Psoas muscle (tissue), 8 donors: ENCODE measurements around the gene EMX1. TPM values are rescaled to one million over a fixed set of nuclear protein-coding genes. Genes with fewer than 3 reads are reported as not detected.

Experiments
- ATAC-seq, 4 donors: fragments of 200-7000 bp; cut with Tn5 transposase; one replicate each; pipeline ENCODE4 v1.9.1; 2020; ENCODE audit warnings: moderate library complexity in 3 of 4, mild to moderate bottlenecking in 2 of 4
- DNase-seq, 2 donors: peaks; one replicate each; pipeline ENCODE4 v3.0.0-alpha.2; 2020
- H3K27ac ChIP-seq: fragments of 200-600 bp; one replicate; pipeline ENCODE4 v1.8.0; 2022
- H3K27me3 ChIP-seq, 3 donors: fragments of 200-600 bp in 1 of 3; one replicate each; pipeline versions ENCODE4 v1.6.1 to v1.8.0; 2013 to 2022; ENCODE audit warnings: low read length in 2 of 3, mild to moderate bottlenecking in 2 of 3, moderate library complexity in 1 of 3; ENCODE audit not compliant: insufficient read depth in 3 of 3
- H3K36me3 ChIP-seq, 2 donors: fragments of 200-600 bp in 1 of 2; one replicate each; pipeline versions ENCODE4 v1.6.1 to v1.8.0; 2013 to 2022; ENCODE audit warnings: low read depth in 1 of 2, mild to moderate bottlenecking in 1 of 2, moderate library complexity in 1 of 2; ENCODE audit not compliant: insufficient read depth in 1 of 2
- H3K4me1 ChIP-seq: fragments of 200-600 bp; one replicate; pipeline ENCODE4 v1.8.0; 2022
- H3K4me3 ChIP-seq: fragments of 200-600 bp; one replicate; pipeline ENCODE4 v1.8.0; 2022; ENCODE audit warnings: mild to moderate bottlenecking
- H3K9me3 ChIP-seq: fragments of 200-600 bp; one replicate; pipeline ENCODE4 v1.8.0; 2022
- CTCF ChIP-seq: fragments of 200-600 bp; IDR thresholded peaks from one replicate; pipeline ENCODE4 v1.8.0; 2022; ENCODE audit warnings: antibody characterized with exemption
- WGBS, 3 donors: extraction: QIAGEN DNeasy Blood & Tissue Kit; methylation state at CpG; one replicate each; pipeline versions ENCODE4 v1.1.6 to v1.1.7; 2013; 5-methylcytosine and 5-hydroxymethylcytosine counted together
- intact Hi-C, 2 donors: fragments of 100-400 bp; cut with DNase I; formaldehyde crosslinking; loops; one replicate each; pipeline versions ENCODE4 v1.11.0 to v1.14.2; 2022
- polyA plus RNA-seq, 3 donors: library from polyadenylated mRNA; stranded (reverse); fragments of 200-250 nt; gene quantifications; one replicate each; pipeline ENCODE4 v1.2.3, GENCODE V29; 2013
- total RNA-seq, 4 donors: library from RNA; stranded (reverse); fragmentation: NEBNext Ultra II Directional in 2 of 4; extraction: Animal tissue kit (Norgen Biotek cat#: 25700) in 2 of 4; gene quantifications; one replicate each; pipeline versions ENCODE4 v1.2.1 to v1.2.4, GENCODE V29; 2021 to 2023
- donor health status: healthy with polysubstance abuse.
- donor health status: DM: no; HTN: no; CAD: no; lungs with moderate emphysema.
- donor health status: Bipolar disorder and iron deficiency.
- donor health status: healthy.
- donor health status: DM: yes; HTN: yes; CAD: no.
- donor health status: DM: no; HTN: no; CAD: no.
- donor health status: DM: no; HTN: no; CAD: no.
- donor health status: DM: yes; HTN: yes; CAD: no.

EMX1 gene
- total and polyA plus RNA-seq, 7 donors: 0.01 TPM; not detected in 6

GRCh38 chr2:72959995-72960981 is 43.0 kb downstream of the EMX1 start:
- intact Hi-C loops: no loop called here
- H3K36me3 ChIP-seq: peaks cover 0 to 21% of the 10 kb centered on the region in 2 donors
- no peaks in the 10 kb centered on the region for H3K9me3 ChIP-seq
- 95 to 96% (median 95%) methylated on average over 26 of the region's 26 CpGs for WGBS, 3 donors
- TF ChIP-seq CTCF: no peak
- peak in 1 of 2 donors; percentile 50 for DNase-seq
- no peaks in the 10 kb centered on the region for H3K4me1 ChIP-seq
- no peak overlapping the region for H3K4me3 ChIP-seq
- no peak for ATAC-seq
- no peak overlapping the region for H3K27ac ChIP-seq
- no peaks in the 10 kb centered on the region for H3K27me3 ChIP-seq

- H3K27ac ChIP-seq: no peak overlapping the region
- no peak for TF ChIP-seq CTCF
- no peaks in the 10 kb centered on the region for H3K9me3 ChIP-seq
- peaks cover 0 to 25% of the 10 kb centered on the region in 2 donors for H3K36me3 ChIP-seq
- ATAC-seq: no peak
- DNase-seq: peak in 1 of 2 donors; percentile 29
- intact Hi-C loops: no loop called here
- no peaks in the 10 kb centered on the region for H3K4me1 ChIP-seq
- H3K27me3 ChIP-seq: no peaks in the 10 kb centered on the region
- no peak overlapping the region for H3K4me3 ChIP-seq
- 89% methylated on average over 27 of the region's 27 CpGs for WGBS, 3 donors
These were observed 43.9 kb downstream of the EMX1 start for GRCh38 chr2:72961036-72961720.

- no peaks in the 10 kb centered on the region for H3K4me1 ChIP-seq
- H3K27me3 ChIP-seq: no peaks in the 10 kb centered on the region
- H3K27ac ChIP-seq: no peak overlapping the region
- intact Hi-C loops: no loop called here
- H3K4me3 ChIP-seq: no peak overlapping the region
- H3K36me3 ChIP-seq: peaks cover 0 to 27% of the 10 kb centered on the region in 2 donors
- no peaks in the 10 kb centered on the region for H3K9me3 ChIP-seq
- no peak for TF ChIP-seq CTCF
- ATAC-seq (no peak), DNase-seq (peak in 1 of 2 donors; percentile 15)
- WGBS, 3 donors: 83 to 88% (median 84%) methylated on average over 8 of the region's 8 CpGs
These were observed 44.6 kb downstream of the EMX1 start for GRCh38 chr2:72961853-72962468.

- Histone ChIP-seq H3K36me3 (peaks cover 0 to 31% of the 10 kb centered on the region in 2 donors), H3K27ac (no peak overlapping the region), H3K4me3 (no peak overlapping the region), H3K4me1 (no peaks in the 10 kb centered on the region), H3K9me3 (no peaks in the 10 kb centered on the region), H3K27me3 (no peaks in the 10 kb centered on the region)
- no peak for ATAC-seq
- WGBS, 3 donors: 76 to 86% (median 86%) methylated on average over 7 of the region's 7 CpGs
- intact Hi-C loops: no loop called here
- DNase-seq: peak in 1 of 2 donors; percentile 20
- no peak for TF ChIP-seq CTCF
These were observed 45.6 kb downstream of the EMX1 start for GRCh38 chr2:72962911-72963310.
